ENCODE measurements around the gene TLX2. TPM values are rescaled to one million over a fixed set of nuclear protein-coding genes. Genes with fewer than 3 reads are reported as not detected.

Gene TLX2
- total RNA-seq, 1 experiment from 2014 or later: 2.5 TPM

DNA sequence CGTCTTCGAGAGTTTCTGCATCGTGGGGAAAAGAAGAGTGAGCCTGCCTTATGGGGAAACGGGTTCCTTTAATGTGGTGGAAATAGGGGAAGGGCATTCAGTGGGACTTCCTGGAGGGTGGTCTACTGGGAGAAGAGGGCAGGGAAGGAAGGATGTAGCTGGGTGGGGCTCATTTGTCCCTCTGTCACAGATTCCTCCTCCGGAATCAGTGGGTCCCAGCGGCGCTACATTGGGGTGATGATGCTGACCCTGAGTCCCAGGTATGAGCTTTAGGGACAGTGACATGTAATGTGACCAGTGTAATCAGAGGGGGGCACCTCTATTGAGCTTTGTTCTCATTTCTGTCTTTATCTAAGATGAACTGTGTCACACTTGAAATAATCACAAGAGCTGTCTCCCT lies 17.4 kb downstream of the TLX2 start:
- Histone ChIP-seq H3K4me1 (ENCODE audit: low read length) (peaks cover 34% of the 10 kb centered on the region), H4K20me1 (ENCODE audit: insufficient read depth, low read depth, low read length) (peaks cover 13% of the 10 kb centered on the region; the same call in 1 of the 2 replicates), H3K79me2 (ENCODE audit: low read length) (peaks cover 31% of the 10 kb centered on the region), H3K9ac (ENCODE audit: low read length) (peak overlapping the region; percentile 94), H3K9me3 (ENCODE audit: low read length) (no peaks in the 10 kb centered on the region), H3K36me3 (ENCODE audit: insufficient read depth, low read length) (peaks cover 17% of the 10 kb centered on the region), H3K27ac (ENCODE audit: low read length) (no peak overlapping the region), H3K27me3 (ENCODE audit: low read length) (no peaks in the 10 kb centered on the region), H3K4me2 (ENCODE audit: low read depth, low read length, poor library complexity, severe bottlenecking) (peak overlapping the region; percentile 91), H3K4me3 (ENCODE audit: low read length) (peak overlapping the region; percentile 91; the same call in 1 of the 2 replicates), H3K9me2 (replicated peaks; ENCODE audit: insufficient read depth, low read length) (no peaks in the 10 kb centered on the region), H2AFZ (ENCODE audit: low read length) (no peak overlapping the region)
- DNase-seq: no peak

DNA sequence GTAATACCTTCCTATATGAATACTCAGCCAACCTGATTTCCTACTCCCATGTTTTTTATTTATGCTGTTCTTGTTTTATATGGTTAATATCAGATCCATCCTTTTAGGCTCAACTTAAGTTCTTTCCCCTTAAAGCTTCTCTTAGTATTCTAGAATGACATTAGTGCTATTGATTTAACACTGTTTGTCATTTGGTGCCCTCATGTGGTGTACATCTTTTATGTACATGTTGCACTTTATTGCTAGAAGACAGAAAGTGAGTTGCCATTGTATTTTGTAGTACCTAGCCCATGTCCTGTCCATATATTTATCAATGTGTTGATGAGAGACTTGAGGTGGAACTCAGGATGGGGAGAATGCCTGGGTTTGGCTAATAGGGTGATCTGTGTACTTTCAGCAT lies 18.0 kb downstream of the TLX2 start:
- H3K9me3 ChIP-seq (ENCODE audit: low read length): no peaks in the 10 kb centered on the region
- no peak overlapping the region for H3K9ac ChIP-seq (ENCODE audit: low read length)
- peaks cover 11% of the 10 kb centered on the region for H3K36me3 ChIP-seq (ENCODE audit: insufficient read depth, low read length)
- peaks cover 31% of the 10 kb centered on the region for H3K79me2 ChIP-seq (ENCODE audit: low read length)
- no peaks in the 10 kb centered on the region for H3K9me2 ChIP-seq (replicated peaks; ENCODE audit: insufficient read depth, low read length)
- peaks cover 29% of the 10 kb centered on the region for H3K4me1 ChIP-seq (ENCODE audit: low read length)
- peaks cover 13% of the 10 kb centered on the region; the same call in 1 of the 2 replicates for H4K20me1 ChIP-seq (ENCODE audit: insufficient read depth, low read depth, low read length)
- H3K4me2 ChIP-seq (ENCODE audit: low read depth, low read length, poor library complexity, severe bottlenecking): no peak overlapping the region
- H3K27me3 ChIP-seq (ENCODE audit: low read length): no peaks in the 10 kb centered on the region
- peak; percentile 70 for DNase-seq
- H2AFZ ChIP-seq (ENCODE audit: low read length): no peak overlapping the region
- no peak overlapping the region for H3K27ac ChIP-seq (ENCODE audit: low read length)
- no peak overlapping the region for H3K4me3 ChIP-seq (ENCODE audit: low read length)

DNA sequence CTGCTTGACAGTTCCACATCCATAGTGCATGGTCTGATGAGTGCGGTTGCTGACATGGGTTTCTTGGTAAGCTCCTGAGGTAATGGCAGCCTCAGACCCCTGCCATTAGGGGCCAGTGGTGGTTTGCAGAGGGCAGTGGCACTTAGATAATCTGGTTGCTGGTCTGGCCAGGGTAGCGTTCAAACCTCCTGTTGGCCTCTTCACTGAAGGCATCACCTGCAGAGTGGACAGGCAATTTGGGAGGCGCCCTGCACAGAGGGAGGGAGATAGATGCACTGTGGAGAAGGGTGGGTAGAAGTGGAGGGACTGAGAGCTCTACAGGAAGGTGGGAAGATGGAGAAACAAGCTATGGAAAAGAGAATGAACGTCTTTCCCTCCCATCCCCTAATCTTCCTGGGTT lies 19.2 kb downstream of the TLX2 start:
- no peak for DNase-seq
- H3K79me2 ChIP-seq (ENCODE audit: low read length): peaks cover 21% of the 10 kb centered on the region
- H3K4me1 ChIP-seq (ENCODE audit: low read length): peaks cover 16% of the 10 kb centered on the region
- no peak overlapping the region for H2AFZ ChIP-seq (ENCODE audit: low read length)
- no peaks in the 10 kb centered on the region for H3K9me2 ChIP-seq (replicated peaks; ENCODE audit: insufficient read depth, low read length)
- H3K36me3 ChIP-seq (ENCODE audit: insufficient read depth, low read length): no peaks in the 10 kb centered on the region
- H3K4me3 ChIP-seq (ENCODE audit: low read length): no peak overlapping the region
- no peaks in the 10 kb centered on the region for H3K9me3 ChIP-seq (ENCODE audit: low read length)
- H4K20me1 ChIP-seq (ENCODE audit: insufficient read depth, low read depth, low read length): peaks cover 3% of the 10 kb centered on the region; the same call in 1 of the 2 replicates
- H3K27ac ChIP-seq (ENCODE audit: low read length): no peak overlapping the region
- no peaks in the 10 kb centered on the region for H3K27me3 ChIP-seq (ENCODE audit: low read length)
- no peak overlapping the region for H3K9ac ChIP-seq (ENCODE audit: low read length)
- no peak overlapping the region for H3K4me2 ChIP-seq (ENCODE audit: low read depth, low read length, poor library complexity, severe bottlenecking)

DNA sequence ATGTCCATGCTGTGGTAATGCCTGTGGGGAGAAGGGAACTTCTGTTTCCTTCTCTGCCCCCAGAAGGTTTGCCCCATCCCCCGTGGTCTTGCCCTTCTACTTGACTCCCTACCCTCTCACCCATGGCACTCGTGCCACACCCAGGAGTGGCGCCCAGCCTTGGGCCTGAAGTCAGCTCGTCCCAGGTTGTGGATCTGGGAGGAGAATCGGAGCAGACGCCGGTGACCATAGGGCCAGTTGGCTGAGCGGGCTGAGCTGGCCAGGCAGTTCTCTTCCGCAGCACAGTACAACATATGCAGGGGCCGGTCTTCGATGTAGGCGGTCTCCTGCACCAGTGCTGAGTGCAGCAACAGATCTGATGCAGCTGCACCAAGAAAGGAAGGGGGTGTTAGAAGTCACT lies 20.2 kb downstream of the TLX2 start:
- H3K36me3 ChIP-seq (ENCODE audit: insufficient read depth, low read length): no peaks in the 10 kb centered on the region
- no peaks in the 10 kb centered on the region for H3K27me3 ChIP-seq (ENCODE audit: low read length)
- no peak overlapping the region for H3K4me2 ChIP-seq (ENCODE audit: low read depth, low read length, poor library complexity, severe bottlenecking)
- no peaks in the 10 kb centered on the region for H3K9me2 ChIP-seq (replicated peaks; ENCODE audit: insufficient read depth, low read length)
- H2AFZ ChIP-seq (ENCODE audit: low read length): no peak overlapping the region
- peaks cover 12% of the 10 kb centered on the region for H3K79me2 ChIP-seq (ENCODE audit: low read length)
- no peak for DNase-seq
- H4K20me1 ChIP-seq (ENCODE audit: insufficient read depth, low read depth, low read length): no peaks in the 10 kb centered on the region
- no peak overlapping the region for H3K4me3 ChIP-seq (ENCODE audit: low read length)
- no peak overlapping the region for H3K9ac ChIP-seq (ENCODE audit: low read length)
- peaks cover 14% of the 10 kb centered on the region for H3K4me1 ChIP-seq (ENCODE audit: low read length)
- H3K27ac ChIP-seq (ENCODE audit: low read length): no peak overlapping the region
- no peaks in the 10 kb centered on the region for H3K9me3 ChIP-seq (ENCODE audit: low read length)

DNA sequence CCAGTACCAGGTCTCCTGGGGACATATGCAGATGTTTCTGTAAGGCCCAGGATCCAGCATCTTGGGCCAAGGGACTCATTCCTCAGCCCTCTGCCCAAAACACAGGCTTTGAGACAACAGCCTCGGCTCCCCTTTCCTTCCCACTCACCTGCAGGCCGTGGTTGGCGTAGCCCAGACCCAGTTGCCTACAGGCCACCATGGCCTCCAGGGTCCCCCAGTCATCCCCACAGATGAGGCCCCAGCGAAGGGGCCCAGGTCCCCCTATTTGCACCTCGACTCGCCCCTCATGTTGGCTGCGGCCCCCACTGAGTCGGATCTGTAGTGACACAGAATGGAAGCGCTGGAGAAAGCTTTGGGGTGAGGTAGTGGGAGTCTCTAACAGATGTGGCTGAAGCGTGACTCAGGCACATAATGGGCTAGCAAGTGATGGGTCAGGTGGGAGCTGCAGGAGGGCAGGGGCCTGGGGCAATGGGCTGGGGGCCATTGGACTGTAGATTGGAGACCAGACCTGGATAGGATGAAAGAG lies 21.3 kb downstream of the TLX2 start:
- Histone ChIP-seq H3K9me2 (replicated peaks; ENCODE audit: insufficient read depth, low read length) (no peaks in the 10 kb centered on the region), H3K27ac (ENCODE audit: low read length) (no peak overlapping the region), H3K4me1 (ENCODE audit: low read length) (peaks cover 13% of the 10 kb centered on the region), H3K27me3 (ENCODE audit: low read length) (no peaks in the 10 kb centered on the region), H3K4me3 (ENCODE audit: low read length) (no peak overlapping the region), H3K9ac (ENCODE audit: low read length) (no peak overlapping the region), H4K20me1 (ENCODE audit: insufficient read depth, low read depth, low read length) (no peaks in the 10 kb centered on the region), H3K9me3 (ENCODE audit: low read length) (no peaks in the 10 kb centered on the region), H2AFZ (ENCODE audit: low read length) (no peak overlapping the region), H3K36me3 (ENCODE audit: insufficient read depth, low read length) (no peaks in the 10 kb centered on the region), H3K4me2 (ENCODE audit: low read depth, low read length, poor library complexity, severe bottlenecking) (no peak overlapping the region), H3K79me2 (ENCODE audit: low read length) (peaks cover 5% of the 10 kb centered on the region; the same call in 1 of the 2 replicates)
- DNase-seq: no peak

DNA sequence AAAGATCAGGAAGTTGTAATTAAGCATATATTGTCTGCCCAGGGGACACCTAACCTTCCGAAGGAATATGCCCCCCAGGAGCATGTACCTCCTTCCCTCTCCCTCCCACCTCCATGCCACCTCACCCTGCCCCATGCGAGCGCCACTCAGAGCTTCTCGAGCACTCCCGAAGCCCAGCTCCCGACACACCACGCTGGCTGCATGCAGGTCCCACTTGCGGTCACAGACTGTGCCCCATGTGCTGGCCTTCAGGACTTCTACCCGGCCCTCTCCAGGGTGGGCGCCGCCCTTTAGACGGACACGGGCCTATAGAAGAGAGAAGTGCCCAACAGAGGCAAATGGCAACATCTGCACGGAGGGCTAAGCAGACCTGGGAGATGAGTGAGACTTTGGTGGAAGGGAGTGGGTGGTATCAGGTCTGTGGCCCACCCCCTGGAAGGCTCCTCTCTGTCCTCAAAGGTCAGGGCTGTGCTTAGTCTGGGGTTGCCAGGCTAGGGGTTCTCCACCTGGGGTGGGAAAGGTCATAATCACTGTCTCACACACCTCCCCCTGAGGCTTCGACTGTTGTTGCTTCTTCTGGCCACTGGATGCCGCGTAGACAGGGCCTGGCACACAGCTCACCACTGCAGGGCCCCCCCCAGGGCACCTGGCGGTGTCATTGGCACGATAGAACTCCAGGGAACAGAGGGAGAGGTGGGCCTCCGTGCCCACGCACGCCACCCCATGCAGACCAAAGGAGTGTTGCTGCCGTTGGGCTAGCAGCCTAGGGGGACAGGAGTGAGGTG lies 22.1 kb downstream of the TLX2 start:
- H2AFZ ChIP-seq (ENCODE audit: low read length): no peak overlapping the region
- H4K20me1 ChIP-seq (ENCODE audit: insufficient read depth, low read depth, low read length): no peaks in the 10 kb centered on the region
- no peaks in the 10 kb centered on the region for H3K9me2 ChIP-seq (replicated peaks; ENCODE audit: insufficient read depth, low read length)
- no peaks in the 10 kb centered on the region for H3K9me3 ChIP-seq (ENCODE audit: low read length)
- H3K79me2 ChIP-seq (ENCODE audit: low read length): no peaks in the 10 kb centered on the region
- no peaks in the 10 kb centered on the region for H3K36me3 ChIP-seq (ENCODE audit: insufficient read depth, low read length)
- no peak overlapping the region for H3K4me3 ChIP-seq (ENCODE audit: low read length)
- no peak overlapping the region for H3K9ac ChIP-seq (ENCODE audit: low read length)
- H3K27ac ChIP-seq (ENCODE audit: low read length): no peak overlapping the region
- DNase-seq: no peak
- peaks cover 4% of the 10 kb centered on the region for H3K4me1 ChIP-seq (ENCODE audit: low read length)
- H3K4me2 ChIP-seq (ENCODE audit: low read depth, low read length, poor library complexity, severe bottlenecking): no peak overlapping the region
- no peaks in the 10 kb centered on the region for H3K27me3 ChIP-seq (ENCODE audit: low read length)

DNA sequence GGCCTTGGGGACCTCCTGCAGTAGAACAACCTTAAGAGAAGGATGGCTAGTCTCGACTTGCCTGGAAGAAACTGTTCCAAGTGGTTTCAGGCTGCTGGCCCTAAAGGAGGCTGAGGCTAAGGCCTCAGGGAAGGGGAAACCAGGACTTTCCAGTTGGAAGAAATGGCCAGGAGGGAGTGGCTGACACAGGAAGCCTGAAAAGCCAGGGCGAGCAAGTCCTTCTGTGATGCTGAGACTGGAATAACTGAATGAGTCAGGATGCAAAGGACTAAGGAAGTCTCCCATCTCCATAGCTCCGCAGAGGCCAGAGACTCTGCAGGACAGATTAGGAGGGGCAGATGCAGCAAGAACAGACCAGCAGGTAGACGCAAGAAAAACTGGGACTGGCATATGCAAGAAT lies 22.9 kb downstream of the TLX2 start:
- H3K27ac ChIP-seq (ENCODE audit: low read length): no peak overlapping the region
- no peaks in the 10 kb centered on the region for H3K27me3 ChIP-seq (ENCODE audit: low read length)
- no peak overlapping the region for H3K4me3 ChIP-seq (ENCODE audit: low read length)
- H3K4me1 ChIP-seq (ENCODE audit: low read length): no peaks in the 10 kb centered on the region
- no peak overlapping the region for H2AFZ ChIP-seq (ENCODE audit: low read length)
- no peaks in the 10 kb centered on the region for H3K9me2 ChIP-seq (replicated peaks; ENCODE audit: insufficient read depth, low read length)
- H3K36me3 ChIP-seq (ENCODE audit: insufficient read depth, low read length): no peaks in the 10 kb centered on the region
- no peaks in the 10 kb centered on the region for H3K79me2 ChIP-seq (ENCODE audit: low read length)
- no peaks in the 10 kb centered on the region for H4K20me1 ChIP-seq (ENCODE audit: insufficient read depth, low read depth, low read length)
- no peak overlapping the region for H3K9ac ChIP-seq (ENCODE audit: low read length)
- no peaks in the 10 kb centered on the region for H3K9me3 ChIP-seq (ENCODE audit: low read length)
- H3K4me2 ChIP-seq (ENCODE audit: low read depth, low read length, poor library complexity, severe bottlenecking): no peak overlapping the region
- no peak for DNase-seq

DNA sequence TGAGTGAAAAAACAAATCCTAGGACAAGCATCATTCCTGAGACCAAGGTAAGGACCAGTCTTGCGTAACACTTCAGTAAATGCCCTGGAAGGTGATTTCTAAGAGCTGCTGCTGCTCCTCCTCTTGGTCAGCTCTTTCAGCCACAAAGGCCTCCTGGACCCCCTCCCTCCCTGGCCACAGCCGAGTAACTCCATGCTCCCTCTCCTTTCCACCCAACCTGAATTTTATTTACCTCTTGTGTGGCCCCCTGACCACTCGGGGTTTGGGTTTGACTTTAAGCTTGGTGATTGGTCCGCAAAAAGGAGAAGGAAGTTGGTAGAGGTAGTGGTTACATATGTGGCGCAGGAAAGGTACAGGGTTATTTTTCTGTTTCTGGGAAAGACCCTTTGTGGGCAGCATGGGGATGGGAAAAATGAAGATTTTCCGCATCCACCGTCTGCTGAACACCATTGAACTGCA lies 24.7 kb downstream of the TLX2 start:
- no peaks in the 10 kb centered on the region for H3K79me2 ChIP-seq (ENCODE audit: low read length)
- H3K4me1 ChIP-seq (ENCODE audit: low read length): no peaks in the 10 kb centered on the region
- no peak for DNase-seq
- no peaks in the 10 kb centered on the region for H3K27me3 ChIP-seq (ENCODE audit: low read length)
- H3K36me3 ChIP-seq (ENCODE audit: insufficient read depth, low read length): no peaks in the 10 kb centered on the region
- H3K4me2 ChIP-seq (ENCODE audit: low read depth, low read length, poor library complexity, severe bottlenecking): no peak overlapping the region
- H3K4me3 ChIP-seq (ENCODE audit: low read length): no peak overlapping the region
- H3K9me2 ChIP-seq (replicated peaks; ENCODE audit: insufficient read depth, low read length): no peaks in the 10 kb centered on the region
- H3K27ac ChIP-seq (ENCODE audit: low read length): no peak overlapping the region
- no peak overlapping the region for H2AFZ ChIP-seq (ENCODE audit: low read length)
- no peaks in the 10 kb centered on the region for H3K9me3 ChIP-seq (ENCODE audit: low read length)
- H3K9ac ChIP-seq (ENCODE audit: low read length): no peak overlapping the region
- H4K20me1 ChIP-seq (ENCODE audit: insufficient read depth, low read depth, low read length): no peaks in the 10 kb centered on the region
